NCI-H2227 treated with DMSO at 0.1 percent for 48 hours (cell line): ENCODE results near the gene SLAIN1.
"Not testable (repeated sequence)": the region's sequence is repeated elsewhere in the genome, so short reads cannot be mapped to it uniquely, and the experiment has no call there.

Experiments used
- DNase-seq: peaks from one replicate; lab custom pipeline; 2025; lab: John Stamatoyannopoulos, UW

Gene SLAIN1

DNA sequence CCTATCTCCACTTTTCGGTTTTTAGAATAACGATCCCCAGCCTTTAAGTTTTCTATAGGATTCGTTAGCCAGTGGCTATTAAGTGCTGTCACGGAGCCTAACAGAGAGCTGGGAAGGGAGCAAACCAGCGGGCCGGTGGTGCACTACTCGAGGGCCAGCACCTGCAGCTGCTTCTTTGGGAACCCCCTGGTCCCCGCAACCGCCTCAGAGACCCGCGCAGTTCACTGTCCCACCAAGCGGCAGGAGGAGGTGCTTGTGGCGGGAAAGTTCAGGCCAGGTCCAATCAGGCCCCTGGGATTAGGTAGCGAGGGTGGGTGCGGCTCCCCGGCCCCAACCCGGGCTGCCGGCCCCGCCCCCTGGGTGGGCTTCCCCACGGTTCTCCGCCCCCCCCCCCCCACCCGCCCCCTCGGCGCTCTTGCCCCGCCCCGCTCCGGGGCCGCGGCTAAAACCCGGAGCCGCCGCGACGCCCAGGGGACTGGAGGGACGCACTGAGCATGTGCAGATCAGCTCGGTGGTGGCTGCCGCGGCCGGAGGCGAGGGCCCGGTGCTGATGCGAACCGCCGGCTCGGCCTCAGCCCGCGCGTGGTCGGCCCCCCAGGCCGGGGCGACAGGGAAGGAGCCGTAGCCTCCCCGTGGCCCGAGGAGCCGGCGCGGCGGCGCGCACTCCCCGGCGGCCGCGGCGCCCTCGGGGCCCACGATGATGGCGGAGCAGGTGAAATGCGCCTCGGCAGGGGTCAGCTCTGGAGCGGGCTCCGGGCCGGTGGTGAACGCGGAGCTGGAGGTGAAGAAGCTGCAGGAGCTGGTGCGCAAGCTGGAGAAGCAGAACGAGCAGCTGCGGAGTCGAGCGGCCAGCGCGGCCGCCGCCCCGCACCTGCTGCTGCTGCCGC lies at the start of gene SLAIN1:
Gene SLAIN1 (plus strand): TSS at position 471 of the 887 bp plus-strand sequence. CDS start 227 bp downstream, at position 698.
- DNase-seq = peak; percentile 78

GRCh38 chr13:77650409-77650808 lies 47.1 kb upstream of the SLAIN1 start:
- no peak for DNase-seq

DNA sequence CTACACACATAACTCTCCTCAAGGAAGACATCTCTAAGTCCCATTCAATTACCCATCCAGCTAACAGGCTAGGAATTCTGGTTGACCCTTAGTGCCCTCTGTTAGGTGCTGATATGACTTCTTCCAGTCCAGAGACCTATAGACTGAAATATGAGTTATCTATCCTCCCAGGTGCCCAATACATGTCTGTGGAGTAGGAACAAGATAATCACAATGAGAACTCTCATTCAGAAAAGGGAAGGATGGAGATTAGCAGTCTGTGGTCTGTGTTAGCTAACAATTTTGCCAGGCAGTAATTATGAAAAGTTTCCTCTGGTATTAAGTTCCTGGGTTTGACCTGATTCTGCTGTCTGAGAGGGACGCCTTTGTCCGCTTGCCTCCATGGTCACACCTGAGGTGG lies 44.2 kb upstream of the SLAIN1 start:
- DNase-seq = no peak

- not testable (repeated sequence) for DNase-seq
Measured at GRCh38 chr13:77660016-77660415, 37.5 kb upstream of the SLAIN1 start.

DNA sequence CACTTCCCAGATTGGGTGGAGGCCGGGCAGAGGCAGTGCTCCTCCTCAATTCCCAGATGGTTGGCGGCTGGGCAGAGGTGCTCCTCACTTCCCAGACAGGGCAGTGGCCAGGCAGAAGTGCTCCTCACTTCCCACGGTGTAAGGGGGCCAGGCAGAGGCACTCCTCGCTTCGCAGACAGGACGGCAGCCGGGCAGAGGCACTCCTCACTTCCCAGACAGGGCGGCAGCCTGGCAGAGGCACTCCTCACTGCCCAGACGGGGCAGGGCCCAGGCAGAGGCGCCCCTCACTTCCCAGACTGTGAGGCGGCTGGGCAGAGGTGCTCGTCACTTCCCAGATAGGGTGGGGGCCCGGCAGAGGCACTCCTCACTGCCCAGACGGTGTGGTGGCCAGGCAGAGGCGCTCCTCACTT lies 36.6 kb upstream of the SLAIN1 start:
- no peak for DNase-seq

DNA sequence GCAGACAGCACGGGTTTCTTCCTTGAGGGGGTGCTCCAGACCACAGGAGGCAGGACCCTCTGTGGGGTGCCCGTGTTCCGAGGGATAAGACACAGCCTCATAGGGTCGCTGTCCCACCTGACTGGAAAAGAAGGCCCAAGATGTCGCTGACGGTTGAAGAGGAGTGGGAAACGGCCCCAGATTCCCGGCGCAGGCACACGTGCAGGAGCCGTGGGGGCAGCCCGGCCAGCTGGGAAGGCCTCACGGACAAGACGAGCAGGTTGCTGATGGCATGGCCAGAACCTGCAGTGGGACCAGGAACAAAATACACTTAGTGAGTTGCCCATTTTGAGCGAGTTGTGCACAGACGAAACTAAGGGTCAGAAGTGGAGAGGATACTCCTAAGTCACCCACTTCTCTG lies 35.2 kb upstream of the SLAIN1 start:
- DNase-seq = not testable (repeated sequence)

- not testable (repeated sequence) for DNase-seq
Measured at GRCh38 chr13:77662831-77663230, 34.7 kb upstream of the SLAIN1 start.

DNA sequence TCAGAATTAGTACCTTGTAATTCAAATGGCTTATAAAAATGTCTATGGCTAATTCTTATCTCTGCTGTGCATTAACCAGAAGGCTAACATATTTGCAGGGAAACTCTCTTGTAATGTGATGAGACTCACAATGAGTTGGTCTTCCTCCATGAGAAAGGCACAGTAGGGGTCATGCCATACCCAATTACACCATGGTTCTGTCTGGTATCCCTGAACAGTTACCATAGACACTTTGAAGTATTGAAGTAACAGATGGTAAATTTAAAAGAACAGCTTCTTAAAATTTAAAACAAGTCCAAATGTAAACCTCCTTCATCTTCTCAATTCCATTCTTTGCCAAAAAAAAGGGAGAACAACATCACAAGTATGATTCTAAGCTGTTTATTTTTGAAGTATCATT lies 22.6 kb upstream of the SLAIN1 start:
- no peak for DNase-seq

DNA sequence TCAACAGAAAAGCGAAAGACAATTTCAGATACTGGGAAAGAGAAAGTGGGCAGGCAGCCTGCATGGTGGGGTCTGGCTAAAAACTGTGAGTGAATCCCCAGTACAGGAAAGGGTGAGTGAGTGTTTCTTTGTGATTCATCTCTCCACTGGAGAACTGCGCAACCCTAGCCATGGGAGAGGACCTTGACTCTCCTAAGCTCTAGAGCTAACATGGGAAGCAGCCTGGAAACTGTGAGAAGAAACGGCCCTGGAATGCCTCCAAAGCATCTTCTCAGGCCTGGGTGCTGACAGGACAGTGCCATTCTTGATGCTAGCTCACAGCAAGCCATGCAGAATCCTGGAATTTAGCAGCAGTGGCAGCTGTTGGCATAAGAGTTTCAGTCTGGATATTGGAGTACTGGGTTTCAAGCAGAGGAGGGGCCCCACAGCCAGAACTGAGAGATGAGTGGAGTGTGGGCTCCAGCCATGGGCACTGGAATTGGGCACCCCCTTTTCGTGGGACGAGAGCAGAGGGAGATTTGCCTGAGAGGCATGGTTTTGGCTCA lies 18.7 kb upstream of the SLAIN1 start:
- no peak for DNase-seq

DNA sequence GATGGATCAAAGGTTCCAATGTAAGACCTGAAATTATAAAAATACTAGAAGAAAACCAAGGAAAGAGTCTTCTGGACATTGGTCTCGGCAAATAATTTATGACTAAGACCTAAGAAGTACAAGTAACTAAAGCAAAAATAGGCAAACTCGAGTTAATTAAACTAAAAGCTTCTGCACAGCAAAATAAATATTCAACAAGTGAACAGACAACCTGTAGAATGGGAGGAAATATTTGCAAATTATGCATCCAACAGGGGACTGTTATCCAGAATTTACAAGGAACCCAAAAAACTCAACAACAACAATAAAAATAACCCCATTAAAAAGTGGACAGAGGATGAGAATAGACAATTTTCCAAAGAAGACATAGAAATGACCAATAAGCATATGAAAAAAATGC lies 9.7 kb upstream of the SLAIN1 start:
- no peak for DNase-seq

GRCh38 chr13:77691871-77692270 lies 5.6 kb upstream of the SLAIN1 start:
- no peak for DNase-seq

DNA sequence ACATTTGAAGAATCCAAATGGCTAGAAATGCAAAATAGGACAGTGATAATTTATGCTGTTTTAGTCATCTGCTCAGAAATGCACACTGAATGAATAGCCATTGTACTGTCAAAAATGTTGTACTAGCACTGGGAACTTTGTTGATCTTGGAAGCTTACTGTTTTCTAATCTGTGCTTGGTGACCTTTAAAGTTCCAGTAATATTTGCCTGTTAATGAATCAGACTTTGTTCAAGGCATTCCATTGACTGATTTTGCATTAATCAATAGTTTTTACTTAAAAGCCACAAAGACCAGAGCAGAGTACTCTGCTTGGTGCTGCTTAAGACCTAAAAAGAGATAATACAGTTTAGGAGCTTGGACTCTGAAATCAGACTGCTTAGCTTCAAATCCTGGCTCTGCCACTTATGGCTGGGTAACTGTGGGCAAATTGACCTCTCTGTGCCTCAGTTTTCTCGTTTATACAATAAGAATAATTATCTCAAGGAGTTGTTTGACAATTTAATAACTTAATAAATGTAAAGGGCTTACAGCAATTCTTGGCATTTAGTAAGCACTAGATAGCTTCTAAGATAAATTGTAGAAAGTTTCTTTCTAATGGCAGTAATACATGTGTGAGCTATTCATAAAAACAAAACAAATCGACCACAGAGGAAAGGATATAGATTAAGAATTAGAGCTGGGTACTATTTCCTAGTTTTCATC lies 4.6 kb upstream of the SLAIN1 start:
- no peak for DNase-seq

DNA sequence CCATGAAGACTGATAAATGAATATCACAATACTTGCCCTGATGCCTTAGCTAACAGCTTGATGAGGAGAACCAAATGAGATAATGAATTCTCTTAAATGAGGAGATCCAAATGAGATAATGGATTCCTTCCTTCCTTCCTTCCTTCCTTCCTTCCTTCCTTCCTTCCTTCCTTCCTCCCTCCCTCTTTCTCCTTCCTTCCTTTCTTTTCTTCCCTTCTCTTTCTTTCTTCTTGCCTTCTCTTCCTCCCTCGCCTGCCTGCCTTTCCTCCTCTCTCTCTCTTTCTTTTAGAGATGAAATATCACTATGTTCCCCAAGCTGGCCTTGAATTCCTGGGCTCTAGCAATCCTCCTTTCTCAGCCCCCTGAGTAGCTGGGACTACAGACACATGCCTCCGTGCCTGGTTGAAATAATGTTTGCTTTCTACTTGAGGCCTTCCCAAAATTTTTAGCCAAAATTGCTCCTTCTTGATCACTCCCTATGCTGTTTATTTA lies 4.0 kb upstream of the SLAIN1 start:
- no peak for DNase-seq

DNA sequence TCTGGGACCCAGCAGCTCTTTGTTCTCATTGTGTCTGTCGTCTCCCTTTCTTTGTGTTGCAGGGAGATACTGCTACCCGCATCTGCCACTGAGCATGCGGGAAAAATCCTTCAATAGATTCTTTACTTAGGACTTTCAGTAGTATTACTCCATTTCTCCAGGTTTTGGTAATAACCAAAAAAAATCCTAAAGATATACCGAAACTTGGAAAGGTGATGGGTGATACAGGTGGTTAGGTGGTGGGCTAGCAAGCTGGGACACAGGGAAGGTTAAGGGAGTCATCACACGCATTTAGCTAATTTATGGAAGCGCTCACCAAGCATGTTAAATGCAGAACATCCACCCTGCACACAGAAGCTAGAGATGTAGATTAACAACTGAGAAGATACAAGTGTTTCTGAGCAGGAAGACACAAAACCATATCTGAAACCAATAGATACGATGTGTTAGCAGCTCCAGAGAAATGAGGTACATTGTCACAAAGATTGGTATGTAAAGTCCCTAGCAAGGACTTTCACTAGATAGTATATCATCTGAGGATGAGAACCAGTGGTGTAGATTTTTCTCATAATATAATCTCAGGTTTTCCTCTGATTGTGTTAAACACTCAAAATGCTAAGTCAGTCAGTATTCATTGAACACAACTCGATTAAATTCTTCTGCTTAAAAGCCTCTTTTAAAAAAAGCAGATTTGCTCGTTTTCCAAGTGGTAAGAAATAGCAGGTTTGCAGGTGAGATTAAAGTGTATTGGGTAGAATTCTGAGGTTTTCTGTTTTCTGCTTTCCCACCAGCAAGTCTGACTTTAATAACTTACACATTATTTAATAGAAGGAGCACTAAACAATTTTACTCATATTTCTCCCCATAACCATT lies 1.2 kb upstream of the SLAIN1 start:
- DNase-seq = peak; percentile 2

GRCh38 chr13:77696879-77697216 lies 639 bp upstream of the SLAIN1 start:
- peak; percentile 34 for DNase-seq

DNA sequence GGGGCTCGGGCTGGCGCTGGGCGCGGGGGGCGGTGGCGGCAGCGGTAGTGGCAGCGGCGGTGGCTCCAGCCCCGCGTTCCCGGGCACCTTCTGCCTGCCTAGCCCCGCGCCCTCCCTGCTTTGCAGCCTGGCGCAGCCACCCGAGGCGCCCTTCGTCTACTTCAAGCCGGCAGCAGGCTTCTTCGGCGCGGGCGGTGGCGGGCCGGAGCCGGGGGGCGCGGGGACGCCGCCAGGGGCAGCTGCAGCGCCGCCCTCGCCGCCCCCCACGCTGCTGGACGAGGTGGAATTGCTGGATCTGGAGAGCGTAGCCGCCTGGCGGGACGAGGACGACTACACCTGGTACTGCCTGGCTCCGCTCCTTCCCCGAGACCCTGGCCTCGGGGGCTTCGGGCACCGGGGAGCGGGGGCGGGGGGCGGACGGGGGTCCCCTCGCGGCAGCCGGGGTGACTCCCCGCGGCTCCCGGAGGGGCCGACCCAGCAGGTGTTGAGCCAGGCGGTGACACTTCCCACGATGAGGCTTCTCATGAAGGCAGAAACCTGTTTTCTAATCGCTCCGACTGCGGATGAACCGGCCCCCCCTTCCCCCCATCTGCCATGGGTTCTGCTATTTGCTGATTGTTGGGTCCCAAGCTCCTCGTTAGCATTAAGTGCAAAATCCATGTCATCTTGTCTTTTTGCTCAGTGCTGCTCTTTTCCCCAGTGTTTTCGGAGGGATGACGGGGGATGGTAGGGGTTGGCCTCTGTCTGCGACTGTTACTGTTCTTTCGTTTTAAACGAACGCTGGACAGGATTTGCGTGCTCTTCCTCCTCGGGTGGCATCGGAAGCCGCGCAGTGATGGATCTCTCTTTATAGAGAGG lies 943 bp downstream of the SLAIN1 start:
- DNase-seq = peak; percentile 17

DNA sequence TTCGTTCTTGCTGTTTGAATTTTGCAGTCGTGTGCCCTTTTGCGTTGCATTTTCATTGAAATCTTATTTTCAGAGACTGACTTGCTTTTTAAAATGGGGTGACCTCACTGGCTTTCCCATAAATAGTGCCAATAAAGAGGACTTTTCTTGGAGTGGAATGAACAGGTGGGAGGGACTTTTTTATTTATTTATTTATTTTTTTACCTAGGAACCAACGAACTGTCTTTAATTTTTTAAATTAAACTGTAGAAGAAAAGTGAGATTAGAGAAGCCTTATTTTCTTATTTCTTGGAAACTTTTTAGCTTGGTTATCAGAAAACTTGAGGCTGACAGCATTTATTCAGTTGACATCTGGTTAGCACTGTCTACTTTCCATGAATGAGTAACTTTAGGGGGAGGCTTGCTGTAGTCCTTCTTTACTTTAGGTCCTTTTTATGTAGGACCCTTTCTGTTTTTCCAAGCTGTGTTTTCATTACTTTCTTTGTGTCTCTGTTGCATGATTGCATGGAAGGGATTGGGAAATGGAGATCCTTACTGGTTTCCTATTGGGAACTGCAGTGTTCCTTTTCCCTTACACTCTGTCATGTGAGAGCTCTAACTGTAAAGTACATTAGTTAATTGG lies 1.7 kb downstream of the SLAIN1 start:
- no peak for DNase-seq

- DNase-seq = no peak
Measured at GRCh38 chr13:77701305-77701704, 3.8 kb downstream of the SLAIN1 start.

DNA sequence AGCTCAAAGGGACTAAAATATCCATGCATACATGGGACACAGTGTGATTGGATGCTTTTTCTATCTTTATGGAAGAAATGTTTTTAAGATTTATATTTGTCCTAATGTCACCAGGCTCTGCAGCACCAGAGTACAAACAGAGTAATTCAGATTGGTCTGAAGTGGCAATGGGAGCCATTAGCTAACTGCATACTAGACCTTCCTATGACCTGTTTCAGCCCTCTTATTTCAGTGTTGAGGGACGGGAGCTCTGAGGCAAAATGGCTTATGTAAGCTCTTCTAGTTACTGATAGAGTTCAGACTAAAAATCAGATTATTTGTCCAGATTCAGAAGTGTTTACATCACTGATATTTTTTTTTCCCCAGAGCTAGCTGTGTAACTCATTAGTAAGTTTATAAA lies 4.9 kb downstream of the SLAIN1 start:
- DNase-seq = no peak

DNA sequence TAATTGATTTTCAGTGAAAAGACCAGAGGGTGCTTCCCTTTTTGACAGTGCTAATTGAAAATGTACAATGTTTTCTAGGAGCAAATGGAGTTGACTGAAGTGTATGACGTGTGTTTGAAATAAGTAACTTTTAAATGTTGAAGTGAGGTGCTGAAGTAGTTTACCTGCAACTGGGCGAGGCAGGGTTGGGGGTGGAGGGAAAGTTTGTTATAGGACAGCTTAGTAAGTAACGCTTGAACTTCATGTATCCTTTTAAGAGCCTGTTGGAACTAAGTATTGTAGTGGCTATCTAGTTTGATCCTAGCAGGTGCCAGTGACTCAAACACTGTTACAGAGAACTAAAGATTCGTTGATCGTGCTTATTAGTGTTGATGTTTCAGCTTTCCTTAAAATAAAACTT lies 5.9 kb downstream of the SLAIN1 start:
- no peak for DNase-seq
